SU-DHL-6 (cell line): ENCODE data around the gene MDP1.

ENCODE experiments used
- H2AFZ ChIP-seq: fragments of 200-600 bp; sonication (generic); 2 replicates; pipeline ENCODE4 v1.6.1; 2014; ENCODE audit warnings: low read depth, mild to moderate bottlenecking, moderate library complexity, mixed read lengths, antibody characterized with exemption, low read length; ENCODE audit not compliant: severe bottlenecking
- H3F3A ChIP-seq: fragments of 200-600 bp; shearing (Covaris generic); 2 replicates; pipeline ENCODE4 v1.6.0; 2016; ENCODE audit warnings: antibody characterized with exemption, mild to moderate bottlenecking; ENCODE audit not compliant: insufficient read depth
- H3K27ac ChIP-seq: fragments of 200-600 bp; sonication (generic); 2 replicates; pipeline ENCODE4 v1.5.1; 2016; ENCODE audit warnings: low read depth, mild to moderate bottlenecking, low read length, moderate library complexity, mixed read lengths
- H3K27me3 ChIP-seq: fragments of 200-600 bp; sonication (generic), shearing (Covaris generic); 2 replicates; pipeline ENCODE4 v1.6.0; 2014; ENCODE audit warnings: mild to moderate bottlenecking, low read length
- H3K36me3 ChIP-seq: fragments of 200-600 bp; sonication (generic); 2 replicates; pipeline ENCODE4 v1.6.1; 2014; ENCODE audit warnings: mild to moderate bottlenecking, low read length, mixed read lengths
- H3K4me2 ChIP-seq: fragments of 300-600, 200-600 bp; shearing (Covaris generic), sonication (generic); 2 replicates; pipeline ENCODE4 v1.6.0; 2014; ENCODE audit warnings: low read length, low read depth, mild to moderate bottlenecking; ENCODE audit not compliant: poor library complexity, severe bottlenecking
- H3K4me3 ChIP-seq: fragments of 200-600 bp; sonication (generic); 2 replicates; pipeline ENCODE4 v1.5.1; 2014; ENCODE audit warnings: antibody characterized with exemption, low read length, mild to moderate bottlenecking, mixed read lengths; ENCODE audit not compliant: insufficient read depth, poor library complexity, severe bottlenecking
- H3K79me2 ChIP-seq: fragments of 200-600 bp; sonication (generic); 2 replicates; pipeline ENCODE4 v1.6.1; 2014; ENCODE audit warnings: mild to moderate bottlenecking, low read length, moderate library complexity; ENCODE audit not compliant: insufficient read depth
- H3K9ac ChIP-seq: fragments of 200-600 bp; sonication (generic); 2 replicates; pipeline ENCODE4 v1.7.0; 2014; ENCODE audit warnings: mild to moderate bottlenecking, low read length
- H3K9me2 ChIP-seq: fragments of 200-600 bp; sonication (generic); replicated peaks from 2 replicates; pipeline ENCODE4 v1.6.1; 2014; ENCODE audit warnings: low read length; ENCODE audit not compliant: insufficient read depth
- H3K9me3 ChIP-seq: fragments of 200-600 bp; sonication (generic); 2 replicates; pipeline ENCODE4 v1.6.1; 2014; ENCODE audit warnings: low read length, mixed read lengths; ENCODE audit not compliant: insufficient read depth
- H4K20me1 ChIP-seq: fragments of 200-600 bp; sonication (generic); 2 replicates; pipeline ENCODE4 v1.6.1; 2014; ENCODE audit warnings: low read depth, mild to moderate bottlenecking, antibody characterized with exemption, low read length, moderate library complexity, mixed read lengths
- CTCF ChIP-seq: fragments of 200-600 bp; sonication (generic); IDR thresholded peaks from one replicate; pipeline ENCODE4 v1.5.1; 2017; ENCODE audit warnings: antibody characterized with exemption, mild to moderate bottlenecking, low read length, moderate library complexity; ENCODE audit not compliant: insufficient read depth, poor library complexity, severe bottlenecking
- EZH2phosphoT487 ChIP-seq: fragments of 200-600 bp; sonication (generic), shearing (Covaris generic); conservative IDR thresholded peaks from 2 replicates; pipeline ENCODE4 v1.6.1; 2018; ENCODE audit warnings: mild to moderate bottlenecking, antibody characterized with exemption, low read length, moderate library complexity, mixed read lengths

Gene MDP1

GRCh38 chr14:24164518-24164991, 51.3 kb downstream of the MDP1 start:
- no peaks in the 10 kb centered on the region for H3K27me3 ChIP-seq
- 0 out of 2 replicates have a peak, but pooled peaks cover 3% of the 10 kb centered on the region for H3F3A ChIP-seq
- no peak overlapping the region for H3K4me3 ChIP-seq
- no peaks in the 10 kb centered on the region for H3K36me3 ChIP-seq
- H3K4me2 ChIP-seq, result no peak overlapping the region
- no peak for TF ChIP-seq EZH2phosphoT487
- TF ChIP-seq CTCF, result no peak
- H3K9me2 ChIP-seq, result no peaks in the 10 kb centered on the region
- H3K79me2 ChIP-seq, result peaks cover 10% of the 10 kb centered on the region; the same call in 1 of the 2 replicates
- no peaks in the 10 kb centered on the region for H3K9me3 ChIP-seq
- H3K27ac ChIP-seq, result no peak overlapping the region
- H3K9ac ChIP-seq, result no peak overlapping the region
- H4K20me1 ChIP-seq, result no peaks in the 10 kb centered on the region
- no peak overlapping the region for H2AFZ ChIP-seq
